ENCODE measurements around the gene CLIC1. TPM values are rescaled to one million over a fixed set of nuclear protein-coding genes. Genes with fewer than 3 reads are reported as not detected.

Gene CLIC1
- total RNA-seq: 100 to 1,000 TPM; 138 to 497 (median 277) TPM

- peaks cover 58 to 80% (median 67%) of the 10 kb centered on the region in 4 donors for H3K4me1 ChIP-seq
- peak; percentile 91 to 93 for DNase-seq
- H3K27me3 ChIP-seq: no peaks in the 10 kb centered on the region
- TF ChIP-seq POLR2A (IDR thresholded peaks at IDR 0.05) (peak in 3 of 4 donors; percentile 77 to 96 (median 94)), EP300 (IDR thresholded peaks at IDR 0.05) (peak in 1 of 4 donors; percentile 23), POLR2AphosphoS5 (IDR thresholded peaks at IDR 0.05) (peak; percentile 97 to 99), CTCF (IDR thresholded peaks at IDR 0.05) (no peak)
- H3K27ac ChIP-seq: peak within 1 kb of the TSS; percentile 90 to 99 (median 98)
- no peaks in the 10 kb centered on the region for H3K9me3 ChIP-seq
- peak within 1 kb of the TSS; percentile 68 to 93 (median 73) for H3K4me3 ChIP-seq
- ATAC-seq (ENCODE audit: low FRiP score in 2 of 2): peak; percentile 78 to 86
- 1 to 2% methylated on average over 20 to 23 of the region's 24 CpGs for WGBS, 2 donors
- H3K36me3 ChIP-seq: peaks cover 20 to 32% (median 30%) of the 10 kb centered on the region in 4 donors
These were observed at the start of gene CLIC1 for GRCh38 chr6:31736021-31736767. Gene CLIC1 (minus strand): TSS chr6:31736530. CDS start chr6:31736300, 230 bp downstream.

GRCh38 chr6:31785475-31785874 is 49.1 kb upstream of the CLIC1 start:
- peaks cover 15 to 66% (median 47%) of the 10 kb centered on the region in 4 donors for H3K36me3 ChIP-seq
- TF ChIP-seq POLR2AphosphoS5 (IDR thresholded peaks at IDR 0.05): no peak
- TF ChIP-seq POLR2A (IDR thresholded peaks at IDR 0.05): no peak
- TF ChIP-seq CTCF (IDR thresholded peaks at IDR 0.05): no peak
- no peak for TF ChIP-seq EP300 (IDR thresholded peaks at IDR 0.05)

GRCh38 chr6:31784098-31784925 is 48.0 kb upstream of the CLIC1 start:
- Histone ChIP-seq H3K27me3 (no peaks in the 10 kb centered on the region), H3K36me3 (peaks cover 18 to 69% (median 58%) of the 10 kb centered on the region in 4 donors), H3K9me3 (no peaks in the 10 kb centered on the region), H3K4me1 (no peaks in the 10 kb centered on the region), H3K27ac (no peak overlapping the region), H3K4me3 (no peak overlapping the region)
- ATAC-seq (ENCODE audit: low FRiP score in 2 of 2): no peak
- DNase-seq: no peak
- no peak for TF ChIP-seq POLR2AphosphoS5 (IDR thresholded peaks at IDR 0.05)
- no peak for TF ChIP-seq CTCF (IDR thresholded peaks at IDR 0.05)
- no peak for TF ChIP-seq EP300 (IDR thresholded peaks at IDR 0.05)
- TF ChIP-seq POLR2A (IDR thresholded peaks at IDR 0.05): no peak
- 95 to 96% methylated on average over 13 to 15 of the region's 15 CpGs for WGBS, 2 donors

More at GRCh38 chr6:31785475-31785874, 49.1 kb upstream of the CLIC1 start:
- DNase-seq (no peak), ATAC-seq (ENCODE audit: low FRiP score in 2 of 2) (no peak)
- Histone ChIP-seq H3K4me1 (no peaks in the 10 kb centered on the region), H3K4me3 (no peak overlapping the region), H3K27ac (no peak overlapping the region), H3K9me3 (no peaks in the 10 kb centered on the region), H3K27me3 (no peaks in the 10 kb centered on the region)
- 93 to 96% methylated on average over 11 of the region's 11 CpGs for WGBS, 2 donors

GRCh38 chr6:31782126-31782855 is 46.0 kb upstream of the CLIC1 start:
- TF ChIP-seq POLR2A (IDR thresholded peaks at IDR 0.05) (no peak), EP300 (IDR thresholded peaks at IDR 0.05) (no peak), POLR2AphosphoS5 (IDR thresholded peaks at IDR 0.05) (no peak), CTCF (IDR thresholded peaks at IDR 0.05) (no peak)
- Histone ChIP-seq H3K4me1 (peaks cover 0 to 5% (median 2%) of the 10 kb centered on the region in 4 donors), H3K27ac (no peak overlapping the region), H3K4me3 (no peak overlapping the region), H3K9me3 (no peaks in the 10 kb centered on the region), H3K27me3 (no peaks in the 10 kb centered on the region), H3K36me3 (peaks cover 18 to 81% (median 66%) of the 10 kb centered on the region in 4 donors)
- DNase-seq (peak in 1 of 2 donors; percentile 68), ATAC-seq (ENCODE audit: low FRiP score in 2 of 2) (no peak)
- 94 to 95% methylated on average over 12 to 32 of the region's 32 CpGs for WGBS, 2 donors
